HEK293 (cell line): Measurements from ENCODE around the gene ESR1.

ENCODE experiments used
- CTCF ChIA-PET: fragments of 350-600 bp; formaldehyde crosslinking; extraction: SDS; loops from one replicate; lab custom pipeline; 2021; ENCODE audit warnings: antibody characterized with exemption; lab: Yijun Ruan, JAX
- POLR2A ChIA-PET: fragments of 300-600 bp; formaldehyde crosslinking; extraction: SDS; loops from one replicate; lab custom pipeline; 2020; ENCODE audit warnings: antibody characterized with exemption, inconsistent platforms; lab: Yijun Ruan, JAX
- H3K27ac ChIP-seq: fragments of 200-500 bp; sonication (Bioruptor generic); 2 replicates; pipeline ENCODE4 v1.5.1; 2014; ENCODE audit warnings: low read depth, low read length, control low read depth, inconsistent platforms; ENCODE audit errors: extremely low read depth
- H3K36me3 ChIP-seq, 2 experiments: fragments of 200-500 bp in 1 of 2; sonication (Bioruptor generic) in 1 of 2; 1 replicate in 1 of 2; 2 replicates in 1 of 2; pipeline ENCODE4 v1.5.1; 2014 to 2017; ENCODE audit warnings: inconsistent platforms in 2 of 2, low read length in 2 of 2; ENCODE audit not compliant: control insufficient read depth in 2 of 2, insufficient read depth in 1 of 2
- H3K4me1 ChIP-seq: fragments of 200-500 bp; sonication (Bioruptor generic); 2 replicates; pipeline ENCODE4 v1.5.1; 2014; ENCODE audit warnings: mild to moderate bottlenecking, low read length, inconsistent platforms; ENCODE audit not compliant: control insufficient read depth, insufficient read depth
- H3K4me3 ChIP-seq: 2 replicates; pipeline ENCODE4 v1.5.1; 2011; ENCODE audit warnings: low read depth, mild to moderate bottlenecking, control low read depth, low read length, moderate library complexity
- H3K9me3 ChIP-seq: fragments of 200-500 bp; sonication (Bioruptor generic); 2 replicates; pipeline ENCODE4 v1.5.1; 2014; ENCODE audit warnings: low read depth, low read length, inconsistent platforms; ENCODE audit not compliant: control insufficient read depth, insufficient read depth
- AEBP2 ChIP-seq: fragments of 450-650 bp; formaldehyde crosslinking; IDR thresholded peaks from 2 replicates; pipeline ENCODE4 v1.5.1; 2016; ENCODE audit warnings: missing biosample characterization, missing genetic modification characterization, borderline replicate concordance
- GLI2 ChIP-seq: fragments of 450-650 bp; formaldehyde crosslinking; IDR thresholded peaks from 2 replicates; pipeline ENCODE4; 2017; ENCODE audit warnings: missing biosample characterization, missing genetic modification characterization, low read depth, borderline replicate concordance
- KLF9 ChIP-seq: fragments of 450-650 bp; formaldehyde crosslinking; IDR thresholded peaks from 2 replicates; pipeline ENCODE4 v1.5.1; 2016; ENCODE audit warnings: missing biosample characterization, missing genetic modification characterization, low read depth
- MZF1 ChIP-seq: fragments of 450-650 bp; formaldehyde crosslinking; IDR thresholded peaks from 2 replicates; pipeline ENCODE4 v1.5.1; 2017; ENCODE audit warnings: missing biosample characterization, missing genetic modification characterization, borderline replicate concordance
- PRDM10 ChIP-seq: fragments of 450-650 bp; formaldehyde crosslinking; IDR thresholded peaks from 2 replicates; pipeline ENCODE4 v1.5.1; 2016; ENCODE audit warnings: missing biosample characterization, missing genetic modification characterization
- REPIN1 ChIP-seq: fragments of 450-650 bp; formaldehyde crosslinking; IDR thresholded peaks from 2 replicates; pipeline ENCODE4 v1.5.1; 2017; ENCODE audit warnings: missing biosample characterization, missing genetic modification characterization, low read depth
- SCRT2 ChIP-seq: fragments of 450-650 bp; formaldehyde crosslinking; IDR thresholded peaks from 2 replicates; pipeline ENCODE4 v1.5.1; 2016; ENCODE audit warnings: missing biosample characterization, missing genetic modification characterization
- SP7 ChIP-seq: fragments of 450-650 bp; formaldehyde crosslinking; IDR thresholded peaks from 2 replicates; pipeline ENCODE4 v1.5.1; 2016; ENCODE audit warnings: missing biosample characterization, missing genetic modification characterization
- YY1 ChIP-seq: fragments of 450-650 bp; formaldehyde crosslinking; IDR thresholded peaks from 2 replicates; pipeline ENCODE4 v1.5.1; 2018; ENCODE audit warnings: missing biosample characterization, missing genetic modification characterization
- ZBTB26 ChIP-seq: fragments of 450-650 bp; formaldehyde crosslinking; optimal IDR thresholded peaks from 2 replicates; pipeline ENCODE3; 2016; ENCODE audit warnings: missing biosample characterization, mild to moderate bottlenecking, missing genetic modification characterization
- ZNF174 ChIP-seq: fragments of 450-650 bp; formaldehyde crosslinking; IDR thresholded peaks from 2 replicates; pipeline ENCODE4 v1.5.0; 2017; ENCODE audit warnings: missing biosample characterization, mild to moderate bottlenecking, missing genetic modification characterization
- ZNF433 ChIP-seq: fragments of 450-650 bp; formaldehyde crosslinking; IDR thresholded peaks from 2 replicates; pipeline ENCODE4 v1.5.1; 2016; ENCODE audit warnings: missing biosample characterization, missing genetic modification characterization, low read depth
- ZNF473 ChIP-seq: fragments of 450-650 bp; formaldehyde crosslinking; IDR thresholded peaks from 2 replicates; pipeline ENCODE4 v1.5.1; 2017; ENCODE audit warnings: missing biosample characterization, missing genetic modification characterization
- ZNF488 ChIP-seq: fragments of 450-650 bp; formaldehyde crosslinking; IDR thresholded peaks from 2 replicates; pipeline ENCODE4 v1.5.1; 2016; ENCODE audit warnings: missing biosample characterization, missing genetic modification characterization
- ZNF510 ChIP-seq: fragments of 450-650 bp; formaldehyde crosslinking; IDR thresholded peaks from 2 replicates; pipeline ENCODE4 v1.5.1; 2018; ENCODE audit warnings: mild to moderate bottlenecking, missing genetic modification characterization, missing biosample characterization; ENCODE audit not compliant: insufficient replicate concordance
- ZNF548 ChIP-seq: fragments of 450-650 bp; formaldehyde crosslinking; IDR thresholded peaks from 2 replicates; pipeline ENCODE4 v1.5.1; 2016; ENCODE audit warnings: missing biosample characterization, missing genetic modification characterization
- ZNF596 ChIP-seq: fragments of 450-650 bp; IDR thresholded peaks from 2 replicates; pipeline ENCODE4 v1.5.0; 2018; ENCODE audit warnings: missing biosample characterization, mild to moderate bottlenecking, missing genetic modification characterization, moderate library complexity
- ZNF639 ChIP-seq: fragments of 450-650 bp; formaldehyde crosslinking; IDR thresholded peaks from 2 replicates; pipeline ENCODE4 v1.5.1; 2016; ENCODE audit warnings: missing biosample characterization, missing genetic modification characterization
- ZNF654 ChIP-seq: fragments of 450-650 bp; formaldehyde crosslinking; IDR thresholded peaks from 2 replicates; pipeline ENCODE4 v1.5.1; 2016; ENCODE audit warnings: low read depth, missing biosample characterization, missing genetic modification characterization
- ZNF701 ChIP-seq: fragments of 450-650 bp; formaldehyde crosslinking; IDR thresholded peaks from 2 replicates; pipeline ENCODE4 v1.5.1; 2016; ENCODE audit warnings: missing biosample characterization, missing genetic modification characterization
- ZNF777 ChIP-seq: fragments of 450-650 bp; formaldehyde crosslinking; IDR thresholded peaks from 2 replicates; pipeline ENCODE4 v1.5.1; 2017; ENCODE audit warnings: missing biosample characterization, missing genetic modification characterization, borderline replicate concordance
- ZNF791 ChIP-seq: fragments of 450-650 bp; formaldehyde crosslinking; IDR thresholded peaks from 2 replicates; pipeline ENCODE4 v1.5.1; 2016; ENCODE audit warnings: missing biosample characterization, missing genetic modification characterization
- ZNF843 ChIP-seq: fragments of 450-650 bp; formaldehyde crosslinking; IDR thresholded peaks from 2 replicates; pipeline ENCODE4 v1.5.1; 2016; ENCODE audit warnings: missing biosample characterization, missing genetic modification characterization

Gene ESR1

GRCh38 chr6:151869345-151869744 is 61.9 kb downstream of the ESR1 start (continued):
- TF ChIP-seq ZNF701 (tag by site-specific recombination), result no peak
- TF ChIP-seq KLF9 (tag by site-specific recombination), result no peak
- no peak for TF ChIP-seq ZNF654 (tag by site-specific recombination)
- no peak for TF ChIP-seq ZNF548 (tag by site-specific recombination)
- no peak for TF ChIP-seq ZNF791 (tag by site-specific recombination)
- TF ChIP-seq GLI2 (tag by site-specific recombination), result no peak
- TF ChIP-seq SCRT2, result no peak
- no peak for TF ChIP-seq ZNF596 (tag by site-specific recombination)

GRCh38 chr6:151869787-151870186 is 62.3 kb downstream of the ESR1 start:
- Histone ChIP-seq H3K4me1 (no peaks in the 10 kb centered on the region), H3K36me3 (no peaks in the 10 kb centered on the region), H3K4me3 (no peak overlapping the region), H3K27ac (no peak overlapping the region), H3K9me3 (no peaks in the 10 kb centered on the region)
- ChIA-PET CTCF (interaction anchor here (1.8 kb wide), 1 partner anchor 9 kb away, joined by 5 read pairs; no protein-coding TSS in a partner anchor), POLR2A (no interaction called here)
- TF ChIP-seq ZNF843 (tag by site-specific recombination), result no peak
- TF ChIP-seq ZNF791 (tag by site-specific recombination), result no peak
- no peak for TF ChIP-seq ZNF639 (tag by site-specific recombination)
- TF ChIP-seq ZNF488, result no peak
- TF ChIP-seq ZNF777, result no peak
- no peak for TF ChIP-seq ZNF548 (tag by site-specific recombination)
- no peak for TF ChIP-seq ZBTB26 (tag by site-specific recombination)
- TF ChIP-seq SP7 (tag by site-specific recombination), result no peak
- no peak for TF ChIP-seq REPIN1 (tag by site-specific recombination)
- TF ChIP-seq YY1 (tag by site-specific recombination), result no peak
- TF ChIP-seq AEBP2 (tag by site-specific recombination), result no peak
- no peak for TF ChIP-seq MZF1
- no peak for TF ChIP-seq ZNF174 (tag by site-specific recombination)
- TF ChIP-seq ZNF433 (tag by site-specific recombination), result no peak

- H3K4me3 ChIP-seq, result no peak overlapping the region
- CTCF ChIA-PET, result interaction anchor here (0.9 kb wide), 1 partner anchor 176 kb away, joined by 3 read pairs; no protein-coding TSS in a partner anchor
- no peaks in the 10 kb centered on the region for H3K36me3 ChIP-seq
- no peaks in the 10 kb centered on the region for H3K4me1 ChIP-seq
- POLR2A ChIA-PET, result no interaction called here
- H3K27ac ChIP-seq, result no peak overlapping the region
- no peaks in the 10 kb centered on the region for H3K9me3 ChIP-seq
- TF ChIP-seq PRDM10 (tag by site-specific recombination), result no peak
- TF ChIP-seq ZNF596 (tag by site-specific recombination), result no peak
- no peak for TF ChIP-seq ZNF510 (tag by site-specific recombination)
- no peak for TF ChIP-seq ZNF473
- TF ChIP-seq REPIN1 (tag by site-specific recombination), result no peak
Observed at GRCh38 chr6:151870375-151870774, 62.9 kb downstream of the ESR1 start.
